Mesothelial cell of epicardium (in vitro differentiated cells): ENCODE measurements around the gene DESI2. TPM values are rescaled to one million over a fixed set of nuclear protein-coding genes. Genes with fewer than 3 reads are reported as not detected.
"Not testable (repeated sequence)": the region's sequence is repeated elsewhere in the genome, so short reads cannot be mapped to it uniquely, and the experiment has no call there.

Experiments used
- DNase-seq, 2 experiments: peaks; one replicate each; pipeline ENCODE4 v3.0.0; 2021; ENCODE audit warnings: low spot score in 2 of 2; ENCODE audit not compliant: unreplicated experiment in 2 of 2
- H3K27ac Mint-ChIP-seq: 2 replicates; pipeline ENCODE4 v1.8.0; 2021; ENCODE audit warnings: mixed read lengths
- H3K27me3 Mint-ChIP-seq: 2 replicates; pipeline ENCODE4 v1.8.0; 2021; ENCODE audit warnings: low read depth, mixed read lengths
- H3K36me3 Mint-ChIP-seq: 2 replicates; pipeline ENCODE4 v1.8.0; 2021; ENCODE audit warnings: mixed read lengths
- H3K4me1 Mint-ChIP-seq: 2 replicates; pipeline ENCODE4 v1.8.0; 2021; ENCODE audit warnings: mixed read lengths
- H3K4me3 Mint-ChIP-seq: 2 replicates; pipeline ENCODE4 v1.8.0; 2021; ENCODE audit warnings: mild to moderate bottlenecking, moderate library complexity, mixed read lengths
- H3K9me3 Mint-ChIP-seq: 2 replicates; pipeline ENCODE4 v1.8.0; 2021; ENCODE audit warnings: mixed read lengths
- CTCF ChIP-seq: fragments of 200-600 bp; sonication (generic); IDR thresholded peaks from one replicate; pipeline ENCODE4 v1.5.0; 2021; ENCODE audit warnings: antibody characterized with exemption; ENCODE audit not compliant: unreplicated experiment
- total RNA-seq: library from RNA; stranded (reverse); gene quantifications from 3 replicates; pipeline ENCODE4 v1.2.1, GENCODE V29; 2021

DESI2 gene
- total RNA-seq, 1 donor from 2014 or later = 30.7 TPM

GRCh38 chr1:244655186-244655585 is 2.3 kb downstream of the DESI2 start:
- Mint-ChIP-seq H3K27ac (no peak overlapping the region), H3K27me3 (no peaks in the 10 kb centered on the region), H3K4me1 (peaks cover 17% of the 10 kb centered on the region), H3K36me3 (peaks cover 23% of the 10 kb centered on the region), H3K4me3 (no peak overlapping the region), H3K9me3 (no peaks in the 10 kb centered on the region)
- no peak for DNase-seq
- TF ChIP-seq CTCF = no peak

DNA sequence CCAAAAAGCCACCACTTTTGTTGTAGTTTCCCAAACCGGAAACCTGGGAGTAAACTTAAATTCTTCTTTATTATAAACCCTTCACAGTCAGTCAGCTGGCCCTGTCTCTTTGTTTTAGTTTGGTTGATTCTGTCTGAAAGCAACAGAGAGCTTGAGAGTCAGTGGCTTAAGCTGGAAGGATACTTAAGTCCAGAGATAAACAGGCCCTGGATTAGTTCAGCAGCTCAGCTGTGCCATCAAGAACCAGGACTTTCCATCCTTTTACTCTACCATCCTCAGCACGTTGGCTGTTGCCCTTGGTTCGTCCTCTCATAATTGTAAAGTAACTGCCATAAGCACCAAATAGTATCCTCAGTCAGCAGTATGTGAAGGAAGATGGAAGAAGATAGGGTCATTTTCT is 4.5 kb downstream of the DESI2 start:
- H3K36me3 Mint-ChIP-seq = peaks cover 34% of the 10 kb centered on the region
- H3K4me3 Mint-ChIP-seq = no peak overlapping the region
- peak overlapping the region; percentile 32 for H3K27ac Mint-ChIP-seq
- no peak for TF ChIP-seq CTCF
- no peak for DNase-seq
- H3K27me3 Mint-ChIP-seq = no peaks in the 10 kb centered on the region
- peaks cover 6% of the 10 kb centered on the region for H3K9me3 Mint-ChIP-seq
- H3K4me1 Mint-ChIP-seq = peaks cover 9% of the 10 kb centered on the region

- TF ChIP-seq CTCF = no peak
- Mint-ChIP-seq H3K27me3 (no peaks in the 10 kb centered on the region), H3K9me3 (peaks cover 6% of the 10 kb centered on the region), H3K4me1 (peaks cover 13% of the 10 kb centered on the region), H3K36me3 (peaks cover 34% of the 10 kb centered on the region), H3K27ac (no peak overlapping the region), H3K4me3 (no peak overlapping the region)
- DNase-seq = no peak
Observed at GRCh38 chr1:244659694-244660093, 6.8 kb downstream of the DESI2 start.

- H3K36me3 Mint-ChIP-seq = peaks cover 34% of the 10 kb centered on the region
- DNase-seq = no peak
- no peak overlapping the region for H3K27ac Mint-ChIP-seq
- peaks cover 13% of the 10 kb centered on the region for H3K4me1 Mint-ChIP-seq
- H3K9me3 Mint-ChIP-seq = peaks cover 6% of the 10 kb centered on the region
- no peak overlapping the region for H3K4me3 Mint-ChIP-seq
- TF ChIP-seq CTCF = no peak
- no peaks in the 10 kb centered on the region for H3K27me3 Mint-ChIP-seq
Observed at GRCh38 chr1:244660595-244660994, 7.7 kb downstream of the DESI2 start.

DNA sequence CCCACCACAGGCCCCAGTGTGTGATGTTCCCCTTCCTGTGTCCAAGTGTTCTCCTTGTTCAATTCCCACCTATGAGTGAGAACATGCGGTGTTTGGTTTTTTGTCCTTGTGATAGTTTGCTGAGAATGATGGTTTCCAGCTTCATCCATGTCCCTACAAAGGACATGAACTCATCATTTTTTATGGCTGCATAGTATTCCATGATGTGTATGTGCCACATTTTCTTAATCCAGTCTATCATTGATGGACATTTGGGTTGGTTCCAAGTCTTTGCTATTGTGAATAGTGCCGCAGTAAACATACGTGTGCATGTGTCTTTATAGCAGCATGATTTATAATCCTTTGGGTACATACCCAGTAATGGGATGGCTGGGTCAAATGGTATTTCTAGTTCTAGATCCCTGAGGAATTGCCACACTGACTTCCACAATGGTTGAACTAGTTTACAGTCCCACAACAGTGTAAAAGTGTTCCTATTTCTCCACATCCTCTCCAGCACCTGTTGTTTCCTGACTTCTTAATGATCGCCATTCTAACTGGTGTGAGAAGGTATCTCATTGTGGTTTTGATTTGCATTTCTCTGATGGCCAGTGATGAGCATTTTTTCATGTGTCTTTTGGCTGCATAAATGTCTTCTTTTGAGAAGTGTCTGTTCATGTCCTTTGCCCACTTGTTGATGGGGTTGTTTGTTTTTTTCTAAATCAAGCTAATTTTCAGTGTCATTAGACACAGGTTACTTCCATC is 8.8 kb downstream of the DESI2 start:
- H3K27ac Mint-ChIP-seq, H3K27me3 Mint-ChIP-seq, H3K4me3 Mint-ChIP-seq, H3K9me3 Mint-ChIP-seq, H3K4me1 Mint-ChIP-seq, DNase-seq: not testable (repeated sequence)
- H3K36me3 Mint-ChIP-seq = peaks cover 34% of the 10 kb centered on the region

- H3K36me3 Mint-ChIP-seq = peaks cover 28% of the 10 kb centered on the region
- no peaks in the 10 kb centered on the region for H3K27me3 Mint-ChIP-seq
- DNase-seq = no peak
- peak overlapping the region; percentile 80 for H3K27ac Mint-ChIP-seq
- TF ChIP-seq CTCF = no peak
- peaks cover 6% of the 10 kb centered on the region for H3K9me3 Mint-ChIP-seq
- peaks cover 6% of the 10 kb centered on the region for H3K4me1 Mint-ChIP-seq
- H3K4me3 Mint-ChIP-seq = no peak overlapping the region
Observed at GRCh38 chr1:244662599-244662998, 9.7 kb downstream of the DESI2 start.
